ENCODE data around the gene BCL2.

The BCL2 gene

GRCh38 chr18:63311118-63312018 is 8.2 kb downstream of the BCL2 start:
- Mint-ChIP-seq H3K9me3 (no peaks in the 10 kb centered on the region), H3K27me3 (no peaks in the 10 kb centered on the region), H3K36me3 (peaks cover 76% of the 10 kb centered on the region), H3K4me3 (no peak overlapping the region), H3K4me1 (peaks cover 84% of the 10 kb centered on the region), H3K27ac (no peak overlapping the region)
- no peak for DNase-seq
- CTCF ChIA-PET, result interaction anchor here (0.7 to 2.5 kb wide), 4 partner anchors 8 to 156 kb away, joined by 3 to 9 read pairs (median 4); no protein-coding TSS in a partner anchor

DNA sequence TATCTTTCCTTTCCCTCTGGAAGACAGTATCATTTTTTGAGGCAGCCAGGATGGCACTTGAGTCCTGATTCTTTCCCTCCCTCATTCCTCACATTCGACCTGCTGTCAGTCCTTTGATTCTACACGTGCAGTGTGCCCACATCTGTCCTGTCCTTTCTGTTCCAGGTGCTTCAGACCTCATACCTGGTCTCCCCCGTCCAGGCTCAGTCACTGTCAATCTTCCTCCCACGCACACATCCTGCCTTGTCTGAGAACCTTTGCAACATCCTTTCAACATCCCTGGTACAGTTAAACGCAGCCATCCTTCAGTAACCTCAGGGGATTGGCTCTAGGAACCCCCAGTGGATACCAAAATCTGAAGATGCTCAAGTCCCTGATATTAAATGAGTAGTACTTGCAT is 10.1 kb downstream of the BCL2 start:
- peak; percentile 36 for DNase-seq
- CTCF ChIA-PET, result no interaction called here

DNA sequence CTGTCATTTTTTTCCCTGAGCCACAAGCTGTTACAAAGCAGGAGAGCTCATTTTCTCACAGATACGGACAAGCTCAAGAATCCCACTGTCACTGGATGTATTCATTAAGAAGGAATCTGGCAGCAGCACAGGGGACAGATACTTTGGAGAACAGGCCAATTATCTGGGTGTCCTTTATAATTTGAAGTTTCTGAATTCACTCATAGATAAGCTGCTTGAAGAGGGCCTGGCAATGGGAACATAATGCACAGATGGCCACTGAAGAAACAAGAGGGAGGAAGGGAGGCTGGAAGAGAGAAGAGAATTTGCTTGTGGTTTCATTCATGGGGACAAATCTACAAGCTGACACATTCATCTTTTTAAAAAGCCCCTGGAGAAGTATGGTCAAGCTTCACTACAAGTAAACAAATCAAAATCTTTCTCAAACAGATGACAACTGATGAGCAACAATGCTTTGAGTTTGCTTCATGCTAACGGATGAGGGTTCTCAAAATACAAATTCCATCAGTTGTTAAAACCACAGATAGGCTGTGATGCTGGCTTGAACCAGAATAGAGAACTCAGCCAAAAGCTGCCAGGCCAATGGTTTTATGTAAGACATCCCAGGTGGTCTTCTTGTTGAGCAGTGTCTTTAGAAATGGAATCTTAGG is 11.9 kb downstream of the BCL2 start:
- peaks cover 86% of the 10 kb centered on the region for H3K4me1 Mint-ChIP-seq
- peaks cover 68% of the 10 kb centered on the region for H3K36me3 Mint-ChIP-seq
- H3K9me3 Mint-ChIP-seq, result no peaks in the 10 kb centered on the region
- H3K4me3 Mint-ChIP-seq, result no peak overlapping the region
- no peaks in the 10 kb centered on the region for H3K27me3 Mint-ChIP-seq
- CTCF ChIA-PET, result interaction anchor here (0.6 to 3.1 kb wide), 4 partner anchors 10 to 292 kb away, joined by 3 to 21 read pairs (median 4); no protein-coding TSS in a partner anchor
- no peak overlapping the region for H3K27ac Mint-ChIP-seq
- DNase-seq, result no peak

More for the DNA sequence above, 10.1 kb downstream of the BCL2 start:
- Mint-ChIP-seq H3K4me1 (peaks cover 87% of the 10 kb centered on the region), H3K27me3 (no peaks in the 10 kb centered on the region), H3K36me3 (peaks cover 74% of the 10 kb centered on the region), H3K4me3 (no peak overlapping the region), H3K27ac (no peak overlapping the region), H3K9me3 (no peaks in the 10 kb centered on the region)

DNA sequence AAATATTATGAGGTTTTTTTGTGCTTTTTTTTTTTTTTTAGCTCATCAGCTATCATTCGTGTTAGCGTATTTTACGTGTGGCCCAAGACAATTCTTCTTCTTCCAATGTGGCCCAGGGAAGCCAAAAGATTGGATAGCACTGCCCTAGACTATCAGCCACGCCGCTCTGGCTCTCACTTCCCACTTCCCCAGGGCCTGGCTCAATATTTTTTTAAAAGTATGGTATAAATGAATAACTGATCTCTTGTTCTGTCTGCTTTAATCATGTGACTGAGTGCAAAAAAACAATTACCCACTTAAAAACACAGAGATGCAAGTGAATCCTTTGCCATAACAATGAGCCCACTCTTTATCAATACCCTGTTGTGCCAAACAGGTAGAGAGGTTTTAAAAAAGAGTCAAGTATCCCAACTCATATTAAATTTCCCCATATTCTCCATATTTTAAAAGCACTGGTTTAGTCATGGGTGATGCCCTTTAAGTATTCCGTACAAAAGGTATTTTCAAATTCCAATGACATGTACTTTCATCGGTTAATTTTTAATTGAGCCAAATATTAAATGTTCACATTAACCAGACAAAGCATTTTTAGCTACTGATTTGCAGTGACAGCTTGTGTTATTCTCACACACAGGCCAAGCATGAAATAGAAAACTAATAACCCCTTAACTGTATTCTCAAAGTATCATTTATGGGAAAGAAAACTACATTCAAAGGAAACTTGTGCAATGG is 12.6 kb downstream of the BCL2 start:
- Mint-ChIP-seq H3K4me3 (no peak overlapping the region), H3K27ac (no peak overlapping the region), H3K36me3 (peaks cover 70% of the 10 kb centered on the region), H3K9me3 (no peaks in the 10 kb centered on the region), H3K27me3 (no peaks in the 10 kb centered on the region), H3K4me1 (peaks cover 86% of the 10 kb centered on the region)
- DNase-seq, result no peak
- CTCF ChIA-PET, result interaction anchor here (0.6 to 3.1 kb wide), 4 partner anchors 11 to 291 kb away, joined by 3 to 21 read pairs (median 4); no protein-coding TSS in a partner anchor

GRCh38 chr18:63306249-63306648 is 13.3 kb downstream of the BCL2 start:
- peaks cover 86% of the 10 kb centered on the region for H3K4me1 Mint-ChIP-seq
- no peak overlapping the region for H3K27ac Mint-ChIP-seq
- peaks cover 69% of the 10 kb centered on the region for H3K36me3 Mint-ChIP-seq
- H3K4me3 Mint-ChIP-seq, result no peak overlapping the region
- no peak for DNase-seq
- CTCF ChIA-PET, result interaction anchor here (3.1 kb wide), 1 partner anchor 12 kb away, joined by 21 read pairs; no protein-coding TSS in a partner anchor
- no peaks in the 10 kb centered on the region for H3K27me3 Mint-ChIP-seq
- H3K9me3 Mint-ChIP-seq, result no peaks in the 10 kb centered on the region

- Mint-ChIP-seq H3K4me3 (no peak overlapping the region), H3K36me3 (peaks cover 82% of the 10 kb centered on the region), H3K4me1 (peaks cover 92% of the 10 kb centered on the region), H3K27me3 (no peaks in the 10 kb centered on the region), H3K9me3 (no peaks in the 10 kb centered on the region), H3K27ac (no peak overlapping the region)
- CTCF ChIA-PET, result interaction anchor here (1.0 kb wide), 1 partner anchor 8 kb away, joined by 3 read pairs; no protein-coding TSS in a partner anchor
- no peak for DNase-seq
Measured at GRCh38 chr18:63303547-63303946, 16.0 kb downstream of the BCL2 start.

GRCh38 chr18:63302636-63303405 is 16.7 kb downstream of the BCL2 start:
- peak overlapping the region; percentile 73 for H3K27ac Mint-ChIP-seq
- peaks cover 83% of the 10 kb centered on the region for H3K36me3 Mint-ChIP-seq
- peak overlapping the region; percentile 8 for H3K4me3 Mint-ChIP-seq
- H3K4me1 Mint-ChIP-seq, result peaks cover 94% of the 10 kb centered on the region
- no peaks in the 10 kb centered on the region for H3K9me3 Mint-ChIP-seq
- CTCF ChIA-PET, result interaction anchor here (0.6 to 1.7 kb wide), 4 partner anchors 9 to 256 kb away, joined by 3 to 9 read pairs (median 4); no protein-coding TSS in a partner anchor
- H3K27me3 Mint-ChIP-seq, result no peaks in the 10 kb centered on the region
- DNase-seq, result no peak

DNA sequence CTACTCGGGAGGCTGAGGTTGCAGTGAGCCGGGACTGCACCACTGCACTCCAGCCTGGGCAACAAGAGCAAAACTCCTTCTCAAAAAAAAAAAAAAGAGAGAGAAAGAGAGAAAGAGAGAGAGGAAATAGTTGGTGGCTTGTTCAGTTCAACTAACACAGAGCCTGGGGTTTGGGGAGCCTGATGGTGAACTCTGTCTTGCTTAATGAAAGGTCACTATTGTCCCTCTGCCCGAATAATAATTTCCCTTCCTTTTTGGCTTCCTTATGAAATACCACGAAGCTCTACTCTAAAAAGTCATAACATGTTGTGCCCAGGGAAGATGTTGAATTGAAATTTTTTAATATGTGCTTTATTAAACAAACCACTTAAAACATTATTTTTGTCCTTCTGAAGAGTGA is 17.3 kb downstream of the BCL2 start:
- Mint-ChIP-seq H3K36me3 (peaks cover 83% of the 10 kb centered on the region), H3K4me1 (peaks cover 94% of the 10 kb centered on the region), H3K27ac (peak overlapping the region; percentile 73), H3K4me3 (no peak overlapping the region), H3K27me3 (no peaks in the 10 kb centered on the region), H3K9me3 (no peaks in the 10 kb centered on the region)
- DNase-seq, result no peak
- CTCF ChIA-PET, result interaction anchor here (0.6 to 1.7 kb wide), 3 partner anchors 10 to 256 kb away, joined by 3 to 9 read pairs (median 5); no protein-coding TSS in a partner anchor

- Mint-ChIP-seq H3K27ac (peak overlapping the region; percentile 42), H3K36me3 (peaks cover 79% of the 10 kb centered on the region), H3K9me3 (no peaks in the 10 kb centered on the region), H3K27me3 (no peaks in the 10 kb centered on the region), H3K4me1 (peaks cover 88% of the 10 kb centered on the region), H3K4me3 (no peak overlapping the region)
- no peak for DNase-seq
- CTCF ChIA-PET, result interaction anchor here (0.8 to 1.7 kb wide), 3 partner anchors 11 to 181 kb away, joined by 3 to 9 read pairs (median 5); no protein-coding TSS in a partner anchor
Measured at GRCh38 chr18:63301434-63301833, 18.1 kb downstream of the BCL2 start.

DNA sequence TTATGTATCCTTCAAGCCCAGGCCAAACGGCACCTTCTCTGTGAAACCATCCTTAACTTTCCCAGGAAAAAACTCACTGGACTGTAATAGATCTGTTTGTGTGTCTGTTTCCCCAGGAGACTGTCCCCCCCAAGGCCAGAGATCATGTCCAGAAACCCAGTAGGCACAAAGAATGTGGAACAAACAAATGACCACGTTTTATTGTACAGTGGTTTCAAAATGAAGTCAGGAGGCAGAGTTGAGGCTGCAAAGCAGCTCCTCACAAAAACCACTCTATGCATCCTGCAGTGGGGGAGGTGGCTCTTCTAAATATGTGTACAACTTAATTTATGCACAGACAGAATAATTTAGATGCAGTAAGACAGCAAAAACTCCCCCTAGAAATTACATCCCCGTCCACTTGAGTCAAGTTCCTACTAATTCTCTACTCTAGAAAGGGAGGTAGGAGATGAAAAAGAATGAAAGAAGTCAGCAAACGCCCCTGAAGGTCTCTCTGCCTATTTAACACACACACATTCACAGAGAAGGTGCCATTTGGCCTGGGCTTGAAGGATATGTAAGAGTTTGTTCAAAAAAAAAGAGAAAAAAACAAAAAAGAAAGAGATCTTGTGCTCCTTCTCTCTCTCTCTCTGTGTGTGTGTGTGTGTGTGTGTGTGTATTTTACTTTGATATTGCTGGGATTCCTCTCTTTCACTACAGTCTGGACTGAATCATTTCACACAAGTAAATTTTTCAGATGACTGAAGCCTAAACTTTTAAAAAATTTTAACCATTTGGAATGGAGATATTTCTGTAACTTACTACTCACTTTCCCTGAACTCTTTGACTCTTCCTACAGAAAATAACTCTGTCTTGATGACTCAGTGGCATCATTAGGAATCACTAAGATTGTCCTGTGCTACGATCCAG is 19.5 kb downstream of the BCL2 start:
- DNase-seq, result peak; percentile 49
- H3K9me3 Mint-ChIP-seq, result no peaks in the 10 kb centered on the region
- peaks cover 83% of the 10 kb centered on the region for H3K36me3 Mint-ChIP-seq
- CTCF ChIA-PET, result interaction anchor here (0.8 to 3.1 kb wide), 3 partner anchors 18 to 169 kb away, joined by 3 to 25 read pairs (median 4); partner anchors contain the start of gene BCL2
- H3K27ac Mint-ChIP-seq, result peak overlapping the region; percentile 87
- no peaks in the 10 kb centered on the region for H3K27me3 Mint-ChIP-seq
- H3K4me1 Mint-ChIP-seq, result peaks cover 88% of the 10 kb centered on the region
- H3K4me3 Mint-ChIP-seq, result peak overlapping the region; percentile 31

DNA sequence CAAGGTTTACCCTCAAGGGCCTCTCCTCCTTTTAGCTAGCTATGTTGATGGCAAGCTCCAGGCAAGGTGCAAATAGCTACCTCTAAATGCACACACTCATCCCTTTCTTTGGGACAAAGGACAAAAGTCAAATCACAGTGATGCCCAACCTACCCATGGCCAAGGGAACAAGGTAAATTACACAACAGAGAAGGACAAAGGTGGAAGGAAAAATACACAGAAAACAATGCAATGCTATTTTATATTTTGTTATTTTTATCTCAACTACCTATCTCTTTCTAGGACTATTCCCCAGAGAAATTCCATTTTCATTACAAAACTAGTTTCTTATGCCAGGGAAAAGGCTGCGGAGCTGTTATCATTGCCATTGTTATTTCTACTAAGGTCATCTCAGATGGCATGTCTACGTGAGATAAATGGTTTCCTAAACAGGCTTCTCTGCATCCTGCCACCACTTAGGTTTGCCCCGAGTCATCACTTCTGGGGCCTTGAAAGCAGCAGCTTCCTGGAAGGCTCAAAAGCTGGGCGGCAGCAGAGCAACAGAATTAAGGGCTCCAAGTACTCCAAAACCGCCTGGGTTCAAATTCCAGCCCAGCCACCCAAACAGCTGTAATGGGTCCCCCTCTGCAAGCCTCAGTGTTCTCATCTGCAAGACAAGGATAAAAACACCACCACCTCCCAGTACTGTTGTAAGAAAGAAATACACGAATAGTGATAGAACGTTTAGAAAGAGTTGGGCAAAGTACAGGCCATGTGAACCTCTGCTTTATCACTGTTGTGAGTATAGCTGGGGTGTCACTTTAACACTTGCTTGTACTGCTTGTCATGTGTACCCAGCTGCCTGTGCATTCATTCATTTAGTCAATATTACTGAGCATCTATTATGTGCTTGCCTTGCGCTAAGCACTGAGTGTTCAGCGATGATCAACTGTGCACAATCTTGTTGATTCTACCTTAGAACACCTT is 20.9 kb downstream of the BCL2 start:
- no peaks in the 10 kb centered on the region for H3K9me3 Mint-ChIP-seq
- H3K4me1 Mint-ChIP-seq, result peaks cover 78% of the 10 kb centered on the region
- DNase-seq, result peak; percentile 65
- CTCF ChIA-PET, result interaction anchor here (1.0 to 3.1 kb wide), 6 partner anchors 10 to 137 kb away, joined by 3 to 25 read pairs (median 4); partner anchors contain the start of gene BCL2
- H3K4me3 Mint-ChIP-seq, result peak overlapping the region; percentile 50
- H3K36me3 Mint-ChIP-seq, result peaks cover 82% of the 10 kb centered on the region
- no peaks in the 10 kb centered on the region for H3K27me3 Mint-ChIP-seq
- peak overlapping the region; percentile 87 for H3K27ac Mint-ChIP-seq
